PC-3 (cell line): ENCODE results near the gene STAMBPL1. TPM values are rescaled to one million over a fixed set of nuclear protein-coding genes. Genes with fewer than 3 reads are reported as not detected.

Experiments
- ATAC-seq: fragments of 200-7000 bp; cut with Tn5 transposase; 2 replicates; pipeline ENCODE4 v1.9.1; 2020; ENCODE audit warnings: mild to moderate bottlenecking, moderate library complexity
- BruUV-seq: library from RNA; stranded (reverse); fragments of 400-500 nt; replicated peaks from 2 replicates; lab custom pipeline; 2021; lab: Mats Ljungman, UMichigan
- CTCF ChIA-PET: fragments of 300-600 bp; sonication (Branson Sonifier 250); formaldehyde crosslinking; loops from one replicate; lab custom pipeline; 2022; ENCODE audit warnings: antibody characterized with exemption; lab: Charles Lee
- POLR2A ChIA-PET: fragments of 300-600 bp; sonication (Branson Sonifier 250); formaldehyde crosslinking; loops from one replicate; lab custom pipeline; 2022; ENCODE audit warnings: antibody characterized with exemption; ENCODE audit not compliant: unreplicated experiment; lab: Charles Lee
- DNase-seq: peaks from one replicate; pipeline ENCODE4 v3.0.0-alpha.2; 2015
- H2AFZ ChIP-seq: fragments of 300-600 bp; sonication (generic); 2 replicates; pipeline ENCODE4 v1.6.0; 2016; ENCODE audit warnings: antibody characterized with exemption, low read length
- H3F3A ChIP-seq: fragments of 300-600 bp; sonication (generic); one replicate; pipeline ENCODE4 v1.6.0; 2017; ENCODE audit warnings: antibody characterized with exemption, low read length, control low read depth, mild to moderate bottlenecking; ENCODE audit not compliant: unreplicated experiment
- H3K27ac ChIP-seq: fragments of 300-600 bp; sonication (generic); 2 replicates; pipeline ENCODE4 v1.5.1; 2016; ENCODE audit warnings: mild to moderate bottlenecking, low read length
- H3K27me3 ChIP-seq: fragments of 300-600 bp; sonication (generic); 2 replicates; pipeline ENCODE4 v1.6.1; 2016; ENCODE audit warnings: low read length, mixed read lengths
- H3K36me3 ChIP-seq: fragments of 300-600 bp; sonication (generic); 2 replicates; pipeline ENCODE4 v1.6.1; 2016; ENCODE audit warnings: low read depth, mixed run types, low read length, mixed read lengths
- H3K4me1 ChIP-seq: fragments of 300-600 bp; sonication (generic); 2 replicates; pipeline ENCODE4 v1.5.1; 2016; ENCODE audit warnings: low read length; ENCODE audit not compliant: insufficient read depth
- H3K4me2 ChIP-seq: fragments of 300-600 bp; sonication (generic); 2 replicates; pipeline ENCODE4 v1.6.0; 2016; ENCODE audit warnings: low read length
- H3K4me3 ChIP-seq: fragments of 300-600 bp; sonication (generic); 2 replicates; pipeline ENCODE4 v1.5.1; 2016; ENCODE audit warnings: mild to moderate bottlenecking, low read length, mixed read lengths
- H3K79me2 ChIP-seq: fragments of 300-600 bp; sonication (generic); 2 replicates; pipeline ENCODE4 v1.6.1; 2017; ENCODE audit warnings: low read length, mixed read lengths
- H3K9ac ChIP-seq: fragments of 300-600 bp; sonication (generic); 2 replicates; pipeline ENCODE4 v1.6.0; 2016; ENCODE audit warnings: mild to moderate bottlenecking, low read length
- H3K9me2 ChIP-seq: fragments of 300-600 bp; sonication (generic); replicated peaks from 2 replicates; pipeline ENCODE4 v1.6.1; 2016; ENCODE audit warnings: mixed run types, low read length, mixed read lengths
- H3K9me3 ChIP-seq: fragments of 300-600 bp; sonication (generic); 2 replicates; pipeline ENCODE4 v1.6.1; 2016; ENCODE audit warnings: low read length, mixed read lengths
- H4K20me1 ChIP-seq: fragments of 300-600 bp; sonication (generic); 2 replicates; pipeline ENCODE4 v1.6.1; 2016; ENCODE audit warnings: low read length, mixed read lengths
- EZH2 ChIP-seq: fragments of 300-600 bp; sonication (generic); IDR thresholded peaks from one replicate; pipeline ENCODE4 v1.6.1; 2017; ENCODE audit warnings: antibody characterized with exemption, mild to moderate bottlenecking, low read length; ENCODE audit not compliant: unreplicated experiment
- EZH2phosphoT487 ChIP-seq: fragments of 300-600 bp; sonication (generic); IDR thresholded peaks from 2 replicates; pipeline ENCODE4 v1.6.1; 2018; ENCODE audit warnings: mild to moderate bottlenecking, antibody characterized with exemption, low read length, borderline replicate concordance
- intact Hi-C: fragments of 100-400 bp; cut with micrococcal nuclease; formaldehyde crosslinking; loops from 2 replicates; pipeline ENCODE4 v1.9.0; 2023
- total RNA-seq: library from RNA; depleted of rRNA; stranded (reverse); fragments of >200 nt; gene quantifications from 2 replicates; pipeline ENCODE4 v1.2.3, GENCODE V29; 2014
- TF ChIP-seq, protein P1 (sequence below): fragments of 300-600 bp; sonication (generic); conservative IDR thresholded peaks from 2 replicates; pipeline ENCODE4 v1.5.1; 2017; ENCODE audit warnings: antibody characterized with exemption, low read depth, mild to moderate bottlenecking, low read length

STAMBPL1 gene
- total RNA-seq, 1 experiment from 2014 or later: 19.5 TPM

DNA sequence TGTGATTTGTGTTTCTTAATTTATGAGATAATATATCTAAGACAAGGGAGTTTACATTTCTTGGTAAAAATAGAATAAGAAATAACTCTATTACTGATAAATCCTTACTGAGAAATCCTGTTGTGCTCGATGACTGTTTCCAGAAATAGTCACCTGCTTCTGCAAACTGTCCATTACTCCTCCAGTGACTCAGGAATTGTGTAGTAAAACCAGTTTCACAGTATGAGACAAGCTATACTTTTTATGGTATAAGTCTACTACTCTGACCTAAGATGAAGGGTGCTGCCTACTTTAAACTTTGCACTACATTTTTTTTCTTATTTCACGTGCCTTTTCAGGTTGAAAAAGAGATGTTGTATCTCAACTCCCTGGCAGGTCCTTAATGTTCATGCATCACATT, 21.6 kb upstream of the STAMBPL1 start:
- H3K27me3 ChIP-seq: no peaks in the 10 kb centered on the region
- no peaks in the 10 kb centered on the region for H3F3A ChIP-seq
- intact Hi-C loops: no loop called here
- H3K27ac ChIP-seq: peak overlapping the region; percentile 55
- no peak overlapping the region for H3K9ac ChIP-seq
- no peaks in the 10 kb centered on the region for H3K9me3 ChIP-seq
- no peaks in the 10 kb centered on the region for H3K9me2 ChIP-seq
- BruUV-seq: no TSS peak
- H4K20me1 ChIP-seq: no peaks in the 10 kb centered on the region
- DNase-seq (peak; percentile 83), ATAC-seq (peak; percentile 88)
- H3K4me2 ChIP-seq: peak overlapping the region; percentile 69
- H3K4me3 ChIP-seq: no peak overlapping the region
- H3K36me3 ChIP-seq: no peaks in the 10 kb centered on the region
- H2AFZ ChIP-seq: 0 out of 2 replicates have a peak overlapping the region, but pooled peaks have one; percentile 24
- H3K4me1 ChIP-seq: peaks cover 25% of the 10 kb centered on the region
- TF ChIP-seq EZH2phosphoT487: no peak
- no peak for TF ChIP-seq EZH2
- TF ChIP-seq, protein P1, sequence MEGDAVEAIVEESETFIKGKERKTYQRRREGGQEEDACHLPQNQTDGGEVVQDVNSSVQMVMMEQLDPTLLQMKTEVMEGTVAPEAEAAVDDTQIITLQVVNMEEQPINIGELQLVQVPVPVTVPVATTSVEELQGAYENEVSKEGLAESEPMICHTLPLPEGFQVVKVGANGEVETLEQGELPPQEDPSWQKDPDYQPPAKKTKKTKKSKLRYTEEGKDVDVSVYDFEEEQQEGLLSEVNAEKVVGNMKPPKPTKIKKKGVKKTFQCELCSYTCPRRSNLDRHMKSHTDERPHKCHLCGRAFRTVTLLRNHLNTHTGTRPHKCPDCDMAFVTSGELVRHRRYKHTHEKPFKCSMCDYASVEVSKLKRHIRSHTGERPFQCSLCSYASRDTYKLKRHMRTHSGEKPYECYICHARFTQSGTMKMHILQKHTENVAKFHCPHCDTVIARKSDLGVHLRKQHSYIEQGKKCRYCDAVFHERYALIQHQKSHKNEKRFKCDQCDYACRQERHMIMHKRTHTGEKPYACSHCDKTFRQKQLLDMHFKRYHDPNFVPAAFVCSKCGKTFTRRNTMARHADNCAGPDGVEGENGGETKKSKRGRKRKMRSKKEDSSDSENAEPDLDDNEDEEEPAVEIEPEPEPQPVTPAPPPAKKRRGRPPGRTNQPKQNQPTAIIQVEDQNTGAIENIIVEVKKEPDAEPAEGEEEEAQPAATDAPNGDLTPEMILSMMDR: no peak
- POLR2A ChIA-PET: no interaction called here
- no peaks in the 10 kb centered on the region for H3K79me2 ChIP-seq
- CTCF ChIA-PET: interaction anchor here (0.6 kb wide), 1 partner anchor 10 kb away, joined by 3 read pairs; no protein-coding TSS in a partner anchor

- intact Hi-C loops: no loop called here
- Histone ChIP-seq H3K4me2 (no peak overlapping the region), H4K20me1 (no peaks in the 10 kb centered on the region), H3K9ac (no peak overlapping the region), H3K4me3 (no peak overlapping the region), H3K36me3 (no peaks in the 10 kb centered on the region), H2AFZ (no peak overlapping the region), H3F3A (no peaks in the 10 kb centered on the region), H3K79me2 (no peaks in the 10 kb centered on the region), H3K27ac (no peak overlapping the region), H3K9me2 (no peaks in the 10 kb centered on the region), H3K9me3 (no peaks in the 10 kb centered on the region), H3K4me1 (peaks cover 22% of the 10 kb centered on the region), H3K27me3 (no peaks in the 10 kb centered on the region)
- DNase-seq (no peak), ATAC-seq (no peak)
- ChIA-PET POLR2A (no interaction called here), CTCF (interaction anchor here (0.7 kb wide), 1 partner anchor 11 kb away, joined by 3 read pairs; no protein-coding TSS in a partner anchor)
- no peak for TF ChIP-seq EZH2
- TF ChIP-seq, protein P1: no peak
- BruUV-seq: no TSS peak
Measured at GRCh38 chr10:88861036-88861435, 19.0 kb upstream of the STAMBPL1 start.

DNA sequence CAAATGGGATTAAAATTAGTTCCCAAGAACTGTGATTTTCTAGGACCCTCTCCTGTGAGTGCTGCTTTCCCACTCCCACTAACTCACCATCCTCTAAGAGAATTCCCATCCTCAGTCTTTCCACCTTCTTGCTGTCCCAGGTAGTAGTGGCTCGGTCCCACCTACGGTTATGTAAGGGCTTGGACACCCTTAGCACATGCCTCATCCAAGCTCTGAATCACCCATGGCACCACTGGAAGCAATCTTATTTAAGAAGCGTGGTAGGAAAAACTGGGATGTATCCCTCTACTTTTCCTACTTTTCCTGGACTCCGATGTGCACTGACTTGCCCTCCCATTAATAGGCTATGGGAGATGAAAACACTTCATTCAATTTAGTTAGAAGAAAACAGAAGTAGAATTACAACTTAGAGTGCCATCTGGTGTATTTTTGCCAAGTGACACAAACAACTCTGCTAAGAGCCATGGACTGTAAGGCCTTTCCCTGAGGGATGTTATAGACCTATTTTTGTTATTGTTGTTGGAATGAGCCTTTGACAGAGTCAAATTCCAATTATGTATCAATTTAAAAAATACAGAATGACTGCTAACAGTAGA, 14.7 kb upstream of the STAMBPL1 start:
- Histone ChIP-seq H3K36me3 (no peaks in the 10 kb centered on the region), H3K9me2 (no peaks in the 10 kb centered on the region), H3K27me3 (no peaks in the 10 kb centered on the region), H3K27ac (no peak overlapping the region), H2AFZ (no peak overlapping the region), H3K4me3 (no peak overlapping the region), H3F3A (no peaks in the 10 kb centered on the region), H3K79me2 (no peaks in the 10 kb centered on the region), H3K9ac (no peak overlapping the region), H3K9me3 (no peaks in the 10 kb centered on the region), H3K4me1 (peaks cover 12% of the 10 kb centered on the region), H3K4me2 (no peak overlapping the region), H4K20me1 (no peaks in the 10 kb centered on the region)
- no TSS peak for BruUV-seq
- POLR2A ChIA-PET: no interaction called here
- TF ChIP-seq EZH2 (no peak), EZH2phosphoT487 (no peak)
- TF ChIP-seq, protein P1: peak; percentile 56
- peak; percentile 56 for DNase-seq
- ATAC-seq: peak; percentile 51; the same call in 1 of the 2 replicates
- CTCF ChIA-PET: interaction anchor here (0.6 to 1.2 kb wide), 2 partner anchors 29 to 67 kb away, joined by 3 read pairs; no protein-coding TSS in a partner anchor
- intact Hi-C loops: loop anchor here (1.0 kb wide), 1 partner anchor 30 kb away; no protein-coding TSS in a partner anchor
